Measurements from ENCODE around the gene MSH3. TPM values are rescaled to one million over a fixed set of nuclear protein-coding genes. Genes with fewer than 3 reads are reported as not detected.
"Not testable (repeated sequence)": the region's sequence is repeated elsewhere in the genome, so short reads cannot be mapped to it uniquely, and the experiment has no call there.

MSH3 gene
- total and polyA plus RNA-seq, 2 of the 8 experiments (the other 6 are each of a cell fraction or from before 2014, with no cell fraction given), result 3.6 to 22.6 TPM

- TF ChIP-seq, protein P1, sequence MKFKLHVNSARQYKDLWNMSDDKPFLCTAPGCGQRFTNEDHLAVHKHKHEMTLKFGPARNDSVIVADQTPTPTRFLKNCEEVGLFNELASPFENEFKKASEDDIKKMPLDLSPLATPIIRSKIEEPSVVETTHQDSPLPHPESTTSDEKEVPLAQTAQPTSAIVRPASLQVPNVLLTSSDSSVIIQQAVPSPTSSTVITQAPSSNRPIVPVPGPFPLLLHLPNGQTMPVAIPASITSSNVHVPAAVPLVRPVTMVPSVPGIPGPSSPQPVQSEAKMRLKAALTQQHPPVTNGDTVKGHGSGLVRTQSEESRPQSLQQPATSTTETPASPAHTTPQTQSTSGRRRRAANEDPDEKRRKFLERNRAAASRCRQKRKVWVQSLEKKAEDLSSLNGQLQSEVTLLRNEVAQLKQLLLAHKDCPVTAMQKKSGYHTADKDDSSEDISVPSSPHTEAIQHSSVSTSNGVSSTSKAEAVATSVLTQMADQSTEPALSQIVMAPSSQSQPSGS (IDR thresholded peaks at IDR 0.05; ENCODE audit: low read length), result no peak
These were observed 128.2 kb downstream of the MSH3 start (continued) for GRCh38 chr5:80782626-80783025.

GRCh38 chr5:80783751-80784150, 129.3 kb downstream of the MSH3 start:
- FAIRE-seq; H3K4me1 ChIP-seq (replicated peaks in 1 of 4; ENCODE audit: control insufficient read depth in 3 of 4, insufficient read depth in 4 of 4, low read length in 3 of 4): not testable (repeated sequence)

More at GRCh38 chr5:80783751-80784150, 129.3 kb downstream of the MSH3 start:
- H3K27ac ChIP-seq (ENCODE audit: low read depth, low read length); H2BK15ac ChIP-seq (ENCODE audit: low read length); DNase-seq (ENCODE audit: low read depth in 1 of 2, low spot score in 2 of 2); H2BK20ac ChIP-seq (ENCODE audit: low read length); H3K4me2 ChIP-seq (ENCODE audit: insufficient read depth in 1 of 2, low read depth in 2 of 2, low read length in 2 of 2); CTCF ChIA-PET (ENCODE audit: partially characterized antibody); H2BK12ac ChIP-seq (ENCODE audit: low read depth, low read length); H4K91ac ChIP-seq (replicated peaks; ENCODE audit: insufficient read length, low read length); H2AK5ac ChIP-seq (ENCODE audit: low read depth, low read length); H3K4ac ChIP-seq (replicated peaks; ENCODE audit: insufficient read length, low read depth, low read length); H4K8ac ChIP-seq (ENCODE audit: extremely low read depth, insufficient read depth, low read length); H3K56ac ChIP-seq (replicated peaks; ENCODE audit: insufficient read length, low read depth, low read length); H2BK120ac ChIP-seq (replicated peaks; ENCODE audit: low read depth, low read length); H3K23me2 ChIP-seq (ENCODE audit: low read depth, low read length); H2BK5ac ChIP-seq (ENCODE audit: low read depth, low read length); H3K23ac ChIP-seq (ENCODE audit: insufficient read length); POLR2A ChIA-PET (ENCODE audit: partially characterized antibody); H4K5ac ChIP-seq (ENCODE audit: insufficient read length, low read depth, low read length); H3K9ac ChIP-seq (replicated peaks in 1 of 4; ENCODE audit: extremely low read depth in 1 of 4, low read depth in 3 of 4, low read length in 3 of 4); H2AFZ ChIP-seq (ENCODE audit: low read length); H3K27me3 ChIP-seq (replicated peaks in 1 of 4; ENCODE audit: control insufficient read depth in 3 of 4, extremely low read depth in 1 of 4, insufficient read depth in 3 of 4, low read length in 3 of 4); H3K18ac ChIP-seq (ENCODE audit: extremely low read depth, low read length); H3K79me1 ChIP-seq (ENCODE audit: low read depth, low read length); H3K14ac ChIP-seq (ENCODE audit: insufficient read length); H3K9me3 ChIP-seq (ENCODE audit: insufficient read depth in 2 of 2, low read depth in 1 of 2, low read length in 1 of 2); H3K36me3 ChIP-seq (ENCODE audit: control insufficient read depth in 2 of 4, insufficient read depth in 4 of 4, low read length in 3 of 4); H4K20me1 ChIP-seq (replicated peaks in 1 of 2; ENCODE audit: control insufficient read depth in 1 of 2, insufficient read depth in 2 of 2, low read length in 2 of 2); H3K79me2 ChIP-seq (ENCODE audit: control insufficient read depth in 1 of 2, insufficient read depth in 2 of 2, low read length in 2 of 2); H3K4me3 ChIP-seq (ENCODE audit: extremely low read depth in 1 of 4, insufficient read depth in 2 of 4, low read depth in 3 of 4, low read length in 4 of 4): not testable (repeated sequence)
- WGBS, 2 experiments (ENCODE audit: extremely low coverage in 1 of 2, insufficient coverage in 1 of 2, insufficient read length in 1 of 2, insufficient replicate concordance in 2 of 2, low coverage in 1 of 2, low lambda C conversion rate in 2 of 2, missing lambda C conversion rate in 1 of 2), result 91% methylated on average over 8 of the region's 8 CpGs; no CpG with 5 or more reads in 1 of the 2 experiments

Data from H1 (cell line).